Measurements from ENCODE around the gene SINHCAF.
"Not testable (repeated sequence)": the region's sequence is repeated elsewhere in the genome, so short reads cannot be mapped to it uniquely, and the experiment has no call there.

Gene SINHCAF

DNA sequence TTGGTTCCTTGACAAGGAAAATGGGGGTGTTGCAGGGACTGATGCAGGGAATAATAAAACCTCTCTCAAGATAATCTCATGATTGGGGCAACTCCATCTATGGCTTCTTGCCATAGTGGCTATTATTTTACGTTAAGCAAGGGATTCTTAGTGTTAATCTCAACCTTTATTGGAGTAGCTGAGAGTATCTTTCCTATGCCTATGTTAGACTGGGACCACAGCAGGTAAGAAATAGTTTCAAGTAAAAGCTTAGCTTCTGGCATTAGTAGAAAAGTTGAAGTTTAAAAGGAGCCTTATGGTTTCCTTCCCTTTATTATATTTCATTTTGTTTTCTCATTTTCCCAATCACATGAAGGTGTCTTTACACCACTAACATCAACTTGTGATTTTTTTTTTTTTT lies 16.7 kb downstream of the SINHCAF start:
- DNase-seq (ENCODE audit: low read depth in 2 of 2, low spot score in 1 of 2): no peak

DNA sequence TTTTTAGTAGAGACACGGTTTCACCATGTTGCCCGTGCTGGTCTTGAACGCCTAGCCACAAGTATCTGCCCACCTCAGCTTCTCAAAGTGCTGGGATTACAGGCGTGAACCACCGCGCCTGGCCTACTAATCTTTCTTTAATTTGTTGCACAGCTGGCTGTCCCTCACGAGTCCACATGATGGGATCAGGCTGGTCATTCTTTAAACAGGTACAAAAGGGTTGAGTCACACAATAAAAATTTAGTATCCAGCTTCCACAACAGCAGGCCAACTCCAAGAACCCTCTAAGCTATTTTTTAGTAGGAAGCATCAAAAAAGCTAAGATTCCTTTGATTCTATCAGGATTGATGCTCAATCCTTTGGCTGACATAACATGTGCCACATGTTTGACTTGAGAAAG lies 17.8 kb downstream of the SINHCAF start:
- no peak for DNase-seq (ENCODE audit: low read depth in 2 of 2, low spot score in 1 of 2)

DNA sequence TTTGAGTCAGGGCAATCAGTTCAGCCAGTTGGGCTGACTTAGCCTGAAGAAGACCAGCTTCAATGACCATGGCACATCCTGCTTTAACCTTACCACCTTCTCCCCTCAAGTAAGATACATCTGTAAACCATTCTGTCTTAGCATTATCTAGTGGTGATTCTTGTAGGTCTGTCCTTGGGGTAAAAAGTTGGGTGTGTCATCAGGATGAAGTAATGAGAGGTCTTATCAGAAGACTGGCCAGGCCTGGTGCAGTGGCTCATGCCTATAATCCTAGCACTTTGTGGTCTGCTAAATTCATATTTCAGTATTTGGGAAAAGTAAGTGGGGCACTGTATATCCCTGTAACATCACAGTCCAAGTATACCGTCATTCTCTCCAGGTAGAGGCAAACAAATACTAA lies 19.1 kb downstream of the SINHCAF start:
- no peak for DNase-seq (ENCODE audit: low read depth in 2 of 2, low spot score in 1 of 2)

DNA sequence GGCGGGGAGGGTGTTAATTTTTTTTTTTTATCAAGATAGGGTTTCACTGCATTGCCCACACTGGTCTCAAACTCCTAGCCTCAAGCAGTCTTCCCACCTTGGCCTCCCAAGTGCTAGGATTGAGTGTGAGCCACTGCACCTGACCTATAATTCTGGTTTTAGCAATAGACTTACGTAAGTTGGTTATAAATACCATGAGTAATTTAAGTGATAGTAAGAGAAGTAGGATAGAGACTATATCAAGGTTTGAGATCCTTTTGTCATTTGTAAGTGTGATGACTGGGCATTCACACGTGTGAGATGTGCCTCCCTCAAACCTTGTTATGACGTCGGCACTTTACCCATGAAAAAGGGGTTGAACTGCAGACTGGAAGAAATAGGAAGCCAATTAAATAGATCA lies 22.5 kb downstream of the SINHCAF start:
- DNase-seq (ENCODE audit: low read depth in 2 of 2, low spot score in 1 of 2): no peak

DNA sequence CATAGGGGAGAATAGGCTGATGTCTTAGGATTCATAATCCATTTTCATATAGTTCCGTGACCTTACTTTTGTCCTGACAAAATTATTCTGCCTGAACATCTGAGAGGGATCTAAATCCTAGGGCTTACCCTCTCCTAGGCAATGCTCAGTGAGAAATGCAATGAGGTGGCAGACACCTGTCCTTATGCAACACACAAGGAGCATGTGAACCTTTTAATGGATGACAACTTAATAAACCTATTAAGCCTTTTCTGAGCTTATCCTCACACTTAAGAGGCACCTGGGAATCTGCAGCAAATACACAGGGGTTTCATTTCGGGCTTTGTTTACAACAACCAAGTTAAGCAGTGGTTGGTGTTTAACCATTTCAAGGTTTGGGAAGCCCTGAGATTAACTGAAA lies 24.6 kb downstream of the SINHCAF start:
- no peak for DNase-seq (ENCODE audit: low read depth in 2 of 2, low spot score in 1 of 2)

DNA sequence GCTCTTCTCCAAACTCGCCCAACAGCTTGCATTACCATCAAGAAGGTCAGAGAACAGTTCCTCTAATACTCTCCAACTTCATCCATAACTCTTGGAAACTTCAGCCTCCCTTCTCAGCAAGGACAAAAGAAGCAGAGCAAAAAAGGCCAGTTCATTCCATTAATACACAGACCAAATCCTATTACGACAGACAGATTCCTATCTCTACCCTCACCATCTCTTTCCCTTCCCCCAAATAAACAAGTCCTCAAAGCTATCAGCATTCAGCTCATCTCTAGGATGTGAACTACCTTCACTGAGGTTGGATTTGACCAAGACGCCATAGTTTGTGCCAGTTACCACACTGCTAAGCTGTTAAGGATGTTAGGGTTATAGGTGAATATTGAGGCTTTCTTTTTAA lies 25.2 kb downstream of the SINHCAF start:
- DNase-seq (ENCODE audit: low read depth in 2 of 2, low spot score in 1 of 2): no peak

DNA sequence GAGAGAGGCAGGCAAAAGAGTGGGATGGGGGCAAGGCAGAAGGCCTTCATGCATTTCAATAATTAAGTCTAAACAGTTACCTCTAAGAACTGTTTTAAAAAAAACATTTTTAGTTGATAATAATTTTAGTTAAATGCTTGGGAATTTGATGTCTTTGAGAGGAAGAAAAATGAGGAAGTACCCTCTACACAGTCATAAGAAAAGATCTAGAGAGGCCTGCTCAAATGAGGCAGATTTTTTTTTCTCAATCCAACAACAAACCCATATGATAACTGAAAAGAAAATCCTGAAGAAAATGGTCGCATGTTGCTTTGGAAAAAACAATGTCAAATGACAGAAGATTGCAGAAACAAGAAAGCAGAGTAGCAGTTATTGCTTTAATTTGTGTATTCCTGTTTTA lies 25.6 kb downstream of the SINHCAF start:
- no peak for DNase-seq (ENCODE audit: low read depth in 2 of 2, low spot score in 1 of 2)

DNA sequence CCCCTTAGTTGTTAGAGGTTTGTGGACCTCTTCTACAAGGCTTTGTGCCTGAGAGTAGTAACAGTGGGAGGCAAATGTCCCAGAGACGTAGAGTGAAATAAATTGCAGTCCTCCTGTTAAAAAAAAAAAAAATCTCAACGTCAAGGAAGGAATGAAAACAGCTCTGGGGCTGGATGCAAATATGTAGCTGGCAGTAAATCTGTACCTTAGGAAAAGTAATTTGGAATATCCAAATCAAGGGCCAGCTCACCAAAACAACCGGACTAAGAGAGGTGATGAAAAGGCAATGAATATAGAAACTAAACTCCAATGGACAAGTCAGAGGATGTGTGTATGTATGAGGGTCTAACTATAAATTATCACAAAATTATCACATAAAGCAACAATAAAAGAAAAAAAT lies 27.0 kb downstream of the SINHCAF start:
- DNase-seq (ENCODE audit: low read depth in 2 of 2, low spot score in 1 of 2): no peak

DNA sequence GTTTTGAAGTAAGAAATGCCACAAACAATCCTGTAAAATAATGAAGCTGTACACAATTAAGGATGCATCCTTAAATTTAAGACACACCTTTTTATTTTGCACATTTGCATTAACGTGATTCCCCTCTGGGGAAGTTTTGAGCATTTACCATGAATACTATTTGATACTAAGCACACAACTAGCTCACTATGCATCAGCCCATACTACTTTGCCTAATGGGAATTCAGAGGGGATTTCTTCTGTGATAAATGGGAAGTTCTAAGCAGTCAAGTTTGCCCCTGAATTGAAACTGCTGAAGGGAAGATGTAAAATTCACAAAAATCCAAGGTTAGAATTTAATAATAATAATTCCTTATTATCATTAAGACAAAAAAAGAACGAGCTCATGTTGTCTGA lies 27.4 kb downstream of the SINHCAF start:
- no peak for DNase-seq (ENCODE audit: low read depth in 2 of 2, low spot score in 1 of 2)

DNA sequence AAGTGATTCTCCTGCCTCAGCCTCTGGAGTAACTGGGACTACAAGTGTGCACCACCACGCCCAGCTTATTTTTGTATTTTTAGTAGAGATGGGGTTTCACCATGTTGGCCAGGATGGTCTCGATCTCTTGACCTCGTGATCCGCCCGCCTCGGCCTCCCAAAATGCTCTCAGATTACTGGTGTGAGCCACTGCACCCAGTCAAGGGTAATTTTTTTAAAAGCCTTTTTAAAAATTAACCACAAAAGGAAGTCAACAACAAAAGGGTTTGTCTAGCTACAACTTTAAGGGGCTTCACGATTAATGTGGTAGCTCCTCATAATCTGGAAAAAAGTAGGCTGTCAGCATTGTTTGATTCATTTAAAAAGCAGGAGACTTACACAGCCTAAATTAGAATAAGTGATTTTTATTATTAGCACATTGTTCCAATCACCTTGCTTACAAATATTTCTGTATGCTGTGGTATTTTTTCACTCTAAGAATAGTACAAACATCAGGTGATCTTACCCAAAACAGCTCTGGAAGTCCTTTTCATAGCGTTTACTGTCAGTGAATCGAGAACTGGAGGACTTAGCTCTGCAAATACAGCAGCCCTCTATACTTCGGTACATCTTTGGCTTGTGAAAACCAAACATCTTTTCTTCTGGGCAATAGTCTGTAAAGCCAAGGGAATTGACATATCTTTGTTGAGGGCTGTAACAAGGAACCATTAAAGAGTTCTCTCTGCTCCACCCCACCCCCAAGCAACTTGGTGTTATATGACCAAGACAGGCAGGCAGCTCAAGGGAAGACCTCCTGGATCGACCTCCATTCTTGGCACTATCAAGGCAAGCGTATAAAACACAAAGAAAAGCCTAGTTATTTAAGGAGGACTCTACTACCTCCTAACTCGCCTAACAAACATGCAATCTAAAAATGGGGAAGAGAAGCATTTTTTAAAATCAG lies 28.1 kb downstream of the SINHCAF start:
- DNase-seq (ENCODE audit: low read depth in 2 of 2, low spot score in 1 of 2): no peak

DNA sequence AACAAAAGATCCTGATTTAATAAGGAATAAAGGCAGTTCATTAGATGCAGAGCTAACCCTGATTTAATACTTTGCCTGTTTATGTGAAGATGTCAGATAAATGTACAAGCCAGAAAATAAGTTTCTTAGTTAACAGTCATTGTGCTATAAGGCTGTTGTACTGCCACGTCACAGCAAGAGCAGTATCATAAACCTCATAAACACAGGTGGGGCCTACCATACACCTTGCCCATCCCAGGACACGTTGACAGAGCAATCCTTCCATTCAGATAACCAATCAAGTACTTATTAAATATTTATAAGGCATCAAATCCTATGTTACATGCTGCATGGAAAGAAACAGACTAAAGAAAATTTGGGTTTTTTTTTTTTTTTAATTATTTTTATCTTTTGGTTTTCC lies 36.5 kb downstream of the SINHCAF start:
- no peak for DNase-seq (ENCODE audit: low read depth in 2 of 2, low spot score in 1 of 2)

DNA sequence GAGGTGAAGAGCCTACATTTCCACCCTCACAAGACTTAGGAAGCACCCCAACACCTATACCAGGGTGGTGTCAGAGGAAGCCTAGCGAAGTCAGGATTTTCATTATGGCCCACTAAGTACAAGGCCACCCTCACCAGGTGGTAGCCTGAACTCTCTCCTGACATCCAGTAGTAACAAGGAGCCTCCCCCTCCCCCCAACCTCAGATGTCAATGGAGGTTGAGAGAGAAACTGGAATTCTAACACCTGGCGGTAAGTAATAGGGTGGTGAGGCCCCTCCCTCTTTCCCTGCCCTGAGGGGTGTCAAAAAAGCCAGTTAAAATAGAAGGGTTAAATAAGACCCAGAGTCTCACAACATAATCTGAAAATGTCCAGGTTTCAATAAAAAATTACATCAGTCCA lies 37.6 kb downstream of the SINHCAF start:
- no peak for DNase-seq (ENCODE audit: low read depth in 2 of 2, low spot score in 1 of 2)

DNA sequence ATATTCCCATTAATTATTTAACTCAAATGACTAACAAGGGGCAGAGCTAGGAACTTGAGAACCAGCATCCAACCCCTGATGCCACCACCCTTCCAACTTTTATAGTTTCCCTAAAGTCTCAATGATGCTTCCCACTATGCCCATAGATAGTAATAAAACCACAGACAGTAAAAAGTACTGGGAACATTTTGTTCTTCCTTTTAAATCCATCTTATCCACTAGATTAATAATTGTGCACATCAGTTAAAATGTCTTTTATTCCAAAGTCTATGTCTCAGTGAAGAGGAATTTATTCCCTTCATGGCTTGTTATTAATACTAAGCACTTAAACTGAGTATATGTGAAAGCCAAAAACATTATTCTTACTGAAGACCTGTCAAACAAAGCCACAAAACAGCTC lies 45.8 kb downstream of the SINHCAF start:
- no peak for DNase-seq (ENCODE audit: low read depth in 2 of 2, low spot score in 1 of 2)

DNA sequence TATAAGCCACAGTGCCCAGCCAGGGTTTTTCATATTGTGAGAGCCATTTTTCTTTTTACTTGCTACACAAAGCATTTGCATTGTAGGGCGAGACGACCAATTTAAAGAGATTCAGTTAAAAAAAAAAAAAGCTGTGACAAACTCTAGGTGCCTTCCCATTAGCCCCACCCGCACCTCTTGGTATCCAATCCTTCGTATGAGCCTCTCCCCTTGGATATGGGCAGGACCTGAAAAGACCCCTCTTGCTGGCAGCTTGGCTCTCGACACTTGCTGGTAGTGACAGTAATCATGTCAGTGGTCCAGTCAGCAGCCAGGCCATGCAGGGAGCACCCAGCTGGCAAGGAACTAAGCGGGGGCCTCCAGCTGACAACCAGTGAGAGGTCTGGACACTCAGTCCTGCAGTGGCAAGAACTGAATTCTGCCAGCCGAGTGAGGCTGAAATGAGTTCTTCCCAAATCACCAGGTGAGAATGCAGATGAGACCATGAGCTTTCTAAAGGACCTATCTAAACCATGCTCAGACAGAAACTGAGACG lies 46.5 kb downstream of the SINHCAF start:
- DNase-seq (ENCODE audit: low read depth in 2 of 2, low spot score in 1 of 2): no peak

DNA sequence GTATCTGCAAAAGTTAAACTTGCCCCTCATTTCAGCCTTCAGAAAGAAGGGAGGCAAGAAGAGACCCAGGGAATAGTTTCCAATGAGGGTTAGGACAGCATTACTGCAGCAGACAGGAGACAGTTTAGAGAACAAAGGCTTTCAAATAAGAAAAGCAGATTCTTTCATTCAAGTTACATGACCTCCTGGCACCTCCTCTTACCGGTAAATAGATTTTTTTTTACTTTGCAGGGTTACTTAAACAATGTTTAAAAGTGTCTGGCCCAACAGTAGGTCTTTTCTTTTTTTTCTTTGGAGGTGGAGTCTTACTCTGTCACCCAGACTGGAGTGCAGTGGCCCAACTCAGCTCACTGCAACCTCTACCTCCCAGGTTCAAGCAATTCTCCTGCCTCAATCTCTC lies 47.1 kb downstream of the SINHCAF start:
- DNase-seq (ENCODE audit: low read depth in 2 of 2, low spot score in 1 of 2): no peak

DNA sequence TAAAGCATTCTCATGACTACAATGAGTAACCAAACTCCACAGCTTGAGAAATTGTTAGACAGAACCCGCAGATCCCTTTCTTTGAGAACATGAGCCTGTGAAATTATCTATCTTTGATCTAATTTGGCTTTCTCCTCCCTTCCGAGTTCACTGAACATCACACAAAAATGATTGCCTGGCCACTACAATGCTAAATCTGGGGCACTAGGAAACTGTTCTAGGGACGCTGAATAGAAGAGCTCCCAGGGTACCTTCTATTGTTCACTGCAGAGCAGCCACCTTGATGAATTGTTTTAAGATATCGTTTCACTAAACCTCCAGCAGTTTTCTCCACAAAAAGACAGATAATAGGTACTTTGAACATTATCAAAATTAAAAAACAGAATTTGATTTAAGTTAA lies 47.5 kb downstream of the SINHCAF start:
- no peak for DNase-seq (ENCODE audit: low read depth in 2 of 2, low spot score in 1 of 2)

DNA sequence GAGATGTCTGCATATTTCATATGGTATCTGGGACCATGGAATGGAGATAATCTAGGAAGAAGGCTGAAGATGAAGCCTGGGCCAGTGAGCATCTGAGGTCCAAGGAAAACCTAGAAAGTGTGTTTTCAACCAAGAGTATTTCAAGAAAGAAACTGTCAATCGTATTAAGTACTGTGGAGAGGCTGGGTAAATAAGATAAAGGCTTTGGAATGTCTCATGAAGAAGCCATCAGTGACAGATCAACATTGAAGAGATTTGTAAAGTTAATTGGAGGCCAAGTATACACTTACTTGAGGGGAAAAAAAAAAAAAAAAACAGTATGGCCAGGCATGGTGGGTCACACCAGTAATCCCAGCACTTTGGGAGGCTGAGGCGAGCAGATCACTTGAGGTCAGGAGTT lies 48.9 kb downstream of the SINHCAF start:
- no peak for DNase-seq (ENCODE audit: low read depth in 2 of 2, low spot score in 1 of 2)

DNA sequence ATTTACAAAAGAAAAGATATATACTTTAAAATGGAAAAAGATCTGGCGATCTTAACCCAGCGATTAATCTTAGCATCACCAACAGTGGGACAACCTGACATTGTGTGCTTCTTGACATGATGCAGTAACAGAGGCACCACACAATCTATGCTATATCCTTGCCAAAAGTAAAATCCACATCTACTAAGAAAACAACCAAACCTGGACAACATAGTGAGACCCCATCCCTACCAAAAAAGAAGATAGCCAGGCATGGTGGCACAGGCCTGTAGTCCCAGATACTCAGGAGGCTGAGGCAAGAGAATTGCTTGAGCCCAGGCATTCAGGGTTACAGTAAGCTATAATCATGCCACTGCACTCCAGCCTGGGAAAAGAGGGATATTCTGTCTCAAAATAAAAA lies 50.5 kb downstream of the SINHCAF start:
- no peak for DNase-seq (ENCODE audit: low read depth in 2 of 2, low spot score in 1 of 2)

DNA sequence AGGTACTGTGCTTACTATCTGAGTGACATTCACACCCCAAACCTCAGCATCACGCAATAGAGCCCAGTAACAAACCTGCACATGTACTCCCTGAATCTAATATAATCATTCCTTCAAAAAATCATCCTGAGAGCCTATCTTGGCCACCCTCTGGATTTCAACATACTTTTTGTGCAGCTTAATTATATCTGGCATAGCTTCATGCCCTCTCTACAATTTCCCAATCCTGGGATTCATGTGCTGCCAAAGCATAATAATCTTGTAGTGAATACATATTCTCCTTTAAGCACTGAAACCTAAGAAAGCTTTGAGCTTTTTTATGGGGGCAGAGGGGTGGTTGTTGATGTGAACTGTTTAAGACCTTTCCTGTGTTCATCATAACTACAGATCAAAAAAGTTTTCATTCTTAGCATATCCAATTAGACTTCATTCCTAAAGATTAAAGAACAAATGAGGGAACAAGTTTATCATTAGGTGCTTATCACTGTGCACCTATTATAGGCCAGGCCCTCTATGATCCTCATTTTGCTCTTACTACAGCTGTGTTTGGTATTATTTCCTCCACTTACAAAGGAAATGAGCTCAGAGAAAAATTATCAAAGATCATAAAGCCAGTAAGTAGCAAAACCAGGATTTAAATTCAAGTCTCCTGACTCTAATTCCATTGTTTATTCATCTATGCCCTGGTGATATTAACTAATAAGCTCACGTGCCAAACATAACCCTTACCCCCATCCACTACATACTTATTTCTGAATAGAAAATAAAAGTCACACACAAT lies 51.2 kb downstream of the SINHCAF start:
- DNase-seq (ENCODE audit: low read depth in 2 of 2, low spot score in 1 of 2): no peak

DNA sequence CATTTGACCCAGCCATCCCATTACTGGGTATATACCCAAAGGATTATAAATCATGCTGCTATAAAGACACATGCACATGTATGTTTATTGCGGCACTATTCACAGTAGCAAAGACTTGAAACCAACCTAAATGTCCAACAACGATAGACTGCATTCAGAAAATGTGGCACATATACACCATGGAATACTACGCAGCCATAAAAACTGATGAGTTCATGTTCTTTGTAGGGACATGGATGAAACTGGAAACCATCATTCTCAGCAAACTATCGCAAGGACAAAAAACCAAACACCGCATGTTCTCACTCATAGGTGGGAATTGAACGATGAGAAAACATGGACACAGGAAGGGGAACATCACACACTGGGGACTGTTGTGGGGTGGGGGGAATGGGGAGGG lies 52.2 kb downstream of the SINHCAF start:
- not testable (repeated sequence) for DNase-seq (ENCODE audit: low read depth in 2 of 2, low spot score in 1 of 2)

DNA sequence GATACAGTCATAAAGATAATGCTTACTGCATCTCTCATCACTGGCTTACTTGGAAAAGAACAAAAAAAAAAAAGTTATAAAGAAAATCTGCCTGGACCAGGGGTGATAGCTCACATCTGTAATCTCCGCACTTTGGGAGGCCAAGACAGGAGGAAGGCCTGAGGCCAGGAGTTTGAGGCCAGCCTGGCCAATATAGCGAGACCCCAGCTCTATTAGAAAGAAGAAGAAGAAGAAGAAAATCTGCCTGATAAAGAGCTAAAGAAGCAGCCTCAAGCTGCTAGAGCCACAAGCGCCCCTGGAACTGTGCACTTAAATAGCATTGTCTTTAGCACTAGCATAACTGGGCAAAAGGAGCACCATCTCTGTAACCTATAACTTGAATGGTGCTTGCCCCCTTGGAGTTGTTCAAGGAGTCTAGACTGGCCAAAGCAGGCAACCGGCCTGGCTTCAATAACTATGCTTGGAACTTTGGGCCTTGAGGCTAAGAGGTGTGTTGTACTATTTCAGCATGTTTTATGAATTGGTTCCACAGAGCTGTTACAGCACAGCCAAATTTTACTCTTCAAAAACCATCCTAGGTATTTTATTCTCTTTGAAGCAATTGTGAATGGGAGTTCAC lies 53.2 kb downstream of the SINHCAF start:
- DNase-seq (ENCODE audit: low read depth in 2 of 2, low spot score in 1 of 2): no peak

DNA sequence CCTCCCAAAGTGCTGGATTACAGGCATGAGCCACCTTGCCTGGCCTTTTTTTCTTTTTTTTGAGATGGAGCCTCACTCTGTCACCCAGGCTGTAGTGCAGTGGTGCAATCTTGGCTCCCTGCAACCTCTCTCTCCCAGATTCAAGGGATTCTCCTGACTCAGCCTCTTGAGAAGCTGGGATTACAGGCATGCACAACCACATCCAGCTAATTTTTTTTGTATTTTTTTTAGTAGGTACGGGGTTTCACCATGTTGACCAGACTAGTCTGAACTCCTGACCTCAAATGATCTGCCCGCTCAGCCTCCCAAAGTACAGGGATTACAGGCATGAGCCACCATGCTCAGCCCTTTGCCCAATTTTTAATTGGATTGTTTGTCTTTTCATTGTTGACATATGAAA lies 58.0 kb downstream of the SINHCAF start:
- no peak for DNase-seq (ENCODE audit: low read depth in 2 of 2, low spot score in 1 of 2)

Data from stimulated activated CD8-positive, alpha-beta memory T cell treated with anti-CD3 and anti-CD28 coated beads, Interleukin-4, amount 100 ng/mL, for 1 hour (primary cell).